ENCODE results near the gene FOXP4. TPM values are rescaled to one million over a fixed set of nuclear protein-coding genes. Genes with fewer than 3 reads are reported as not detected.

Gene FOXP4
- total RNA-seq, 1 donor from 2014 or later: 1.6 TPM

GRCh38 chr6:41505122-41506049 lies 40.8 kb upstream of the FOXP4 start:
- Histone ChIP-seq H3K27me3 (ENCODE audit: control insufficient read depth in 3 of 3, insufficient read depth in 3 of 3, low read length in 3 of 3) (peaks cover 32 to 58% (median 49%) of the 10 kb centered on the region in 3 donors), H3K27ac (ENCODE audit: low read depth, low read length) (peak overlapping the region; percentile 64), H3K9ac (ENCODE audit: low read depth in 1 of 3, low read length in 3 of 3) (peak overlapping the region; percentile 6 to 34 (median 17)), H3K4me3 (ENCODE audit: low read length in 3 of 3) (peak overlapping the region; percentile 49 to 56 (median 52)), H3K36me3 (ENCODE audit: control insufficient read depth in 3 of 3, insufficient read depth in 3 of 3, low read length in 3 of 3) (no peaks in the 10 kb centered on the region), H3K9me3 (ENCODE audit: control insufficient read depth in 3 of 3, low read length in 3 of 3) (no peaks in the 10 kb centered on the region), H3K4me1 (ENCODE audit: control insufficient read depth in 3 of 3, insufficient read depth in 3 of 3, low read length in 3 of 3) (peaks cover 13 to 18% (median 16%) of the 10 kb centered on the region in 3 donors)

GRCh38 chr6:41508479-41508878 lies 37.7 kb upstream of the FOXP4 start:
- Histone ChIP-seq H3K4me1 (ENCODE audit: control insufficient read depth in 3 of 3, insufficient read depth in 3 of 3, low read length in 3 of 3) (peaks cover 13 to 16% (median 15%) of the 10 kb centered on the region in 3 donors), H3K9ac (ENCODE audit: low read depth in 1 of 3, low read length in 3 of 3) (no peak overlapping the region), H3K4me3 (ENCODE audit: low read length in 3 of 3) (no peak overlapping the region), H3K27me3 (ENCODE audit: control insufficient read depth in 3 of 3, insufficient read depth in 3 of 3, low read length in 3 of 3) (peaks cover 34 to 54% (median 49%) of the 10 kb centered on the region in 3 donors), H3K27ac (ENCODE audit: low read depth, low read length) (no peak overlapping the region), H3K9me3 (ENCODE audit: control insufficient read depth in 3 of 3, low read length in 3 of 3) (no peaks in the 10 kb centered on the region), H3K36me3 (ENCODE audit: control insufficient read depth in 3 of 3, insufficient read depth in 3 of 3, low read length in 3 of 3) (no peaks in the 10 kb centered on the region)

GRCh38 chr6:41509580-41509979 lies 36.6 kb upstream of the FOXP4 start:
- H3K4me1 ChIP-seq (ENCODE audit: control insufficient read depth in 3 of 3, insufficient read depth in 3 of 3, low read length in 3 of 3): peaks cover 8 to 10% (median 9%) of the 10 kb centered on the region in 3 donors
- H3K4me3 ChIP-seq (ENCODE audit: low read length in 3 of 3): no peak overlapping the region
- no peaks in the 10 kb centered on the region for H3K9me3 ChIP-seq (ENCODE audit: control insufficient read depth in 3 of 3, low read length in 3 of 3)
- no peaks in the 10 kb centered on the region for H3K36me3 ChIP-seq (ENCODE audit: control insufficient read depth in 3 of 3, insufficient read depth in 3 of 3, low read length in 3 of 3)
- H3K9ac ChIP-seq (ENCODE audit: low read depth in 1 of 3, low read length in 3 of 3): no peak overlapping the region
- H3K27ac ChIP-seq (ENCODE audit: low read depth, low read length): no peak overlapping the region
- H3K27me3 ChIP-seq (ENCODE audit: control insufficient read depth in 3 of 3, insufficient read depth in 3 of 3, low read length in 3 of 3): peaks cover 31 to 50% (median 44%) of the 10 kb centered on the region in 3 donors

GRCh38 chr6:41511443-41512060 lies 34.6 kb upstream of the FOXP4 start:
- no peaks in the 10 kb centered on the region for H3K36me3 ChIP-seq (ENCODE audit: control insufficient read depth in 3 of 3, insufficient read depth in 3 of 3, low read length in 3 of 3)
- no peaks in the 10 kb centered on the region for H3K9me3 ChIP-seq (ENCODE audit: control insufficient read depth in 3 of 3, low read length in 3 of 3)
- peaks cover 25 to 34% (median 29%) of the 10 kb centered on the region in 3 donors for H3K27me3 ChIP-seq (ENCODE audit: control insufficient read depth in 3 of 3, insufficient read depth in 3 of 3, low read length in 3 of 3)
- H3K4me1 ChIP-seq (ENCODE audit: control insufficient read depth in 3 of 3, insufficient read depth in 3 of 3, low read length in 3 of 3): no peaks in the 10 kb centered on the region
- H3K27ac ChIP-seq (ENCODE audit: low read depth, low read length): no peak overlapping the region
- H3K4me3 ChIP-seq (ENCODE audit: low read length in 3 of 3): no peak overlapping the region
- H3K9ac ChIP-seq (ENCODE audit: low read depth in 1 of 3, low read length in 3 of 3): no peak overlapping the region

- Histone ChIP-seq H3K27me3 (ENCODE audit: control insufficient read depth in 3 of 3, insufficient read depth in 3 of 3, low read length in 3 of 3) (peaks cover 23 to 31% (median 25%) of the 10 kb centered on the region in 3 donors), H3K27ac (ENCODE audit: low read depth, low read length) (no peak overlapping the region), H3K4me3 (ENCODE audit: low read length in 3 of 3) (no peak overlapping the region), H3K4me1 (ENCODE audit: control insufficient read depth in 3 of 3, insufficient read depth in 3 of 3, low read length in 3 of 3) (no peaks in the 10 kb centered on the region), H3K9ac (ENCODE audit: low read depth in 1 of 3, low read length in 3 of 3) (no peak overlapping the region), H3K36me3 (ENCODE audit: control insufficient read depth in 3 of 3, insufficient read depth in 3 of 3, low read length in 3 of 3) (no peaks in the 10 kb centered on the region), H3K9me3 (ENCODE audit: control insufficient read depth in 3 of 3, low read length in 3 of 3) (no peaks in the 10 kb centered on the region)
These were observed 34.0 kb upstream of the FOXP4 start for GRCh38 chr6:41512146-41512701.

- Histone ChIP-seq H3K27ac (ENCODE audit: low read depth, low read length) (no peak overlapping the region), H3K9me3 (ENCODE audit: control insufficient read depth in 3 of 3, low read length in 3 of 3) (no peaks in the 10 kb centered on the region), H3K4me3 (ENCODE audit: low read length in 3 of 3) (no peak overlapping the region), H3K27me3 (ENCODE audit: control insufficient read depth in 3 of 3, insufficient read depth in 3 of 3, low read length in 3 of 3) (peaks cover 0 to 8% (median 0%) of the 10 kb centered on the region in 3 donors), H3K4me1 (ENCODE audit: control insufficient read depth in 3 of 3, insufficient read depth in 3 of 3, low read length in 3 of 3) (no peaks in the 10 kb centered on the region), H3K9ac (ENCODE audit: low read depth in 1 of 3, low read length in 3 of 3) (no peak overlapping the region), H3K36me3 (ENCODE audit: control insufficient read depth in 3 of 3, insufficient read depth in 3 of 3, low read length in 3 of 3) (no peaks in the 10 kb centered on the region)
These were observed 30.2 kb upstream of the FOXP4 start for GRCh38 chr6:41515995-41516394.

- Histone ChIP-seq H3K27me3 (ENCODE audit: control insufficient read depth in 3 of 3, insufficient read depth in 3 of 3, low read length in 3 of 3) (peaks cover 7 to 22% (median 14%) of the 10 kb centered on the region in 3 donors), H3K4me3 (ENCODE audit: low read length in 3 of 3) (no peak overlapping the region), H3K9me3 (ENCODE audit: control insufficient read depth in 3 of 3, low read length in 3 of 3) (no peaks in the 10 kb centered on the region), H3K4me1 (ENCODE audit: control insufficient read depth in 3 of 3, insufficient read depth in 3 of 3, low read length in 3 of 3) (no peaks in the 10 kb centered on the region), H3K36me3 (ENCODE audit: control insufficient read depth in 3 of 3, insufficient read depth in 3 of 3, low read length in 3 of 3) (no peaks in the 10 kb centered on the region), H3K27ac (ENCODE audit: low read depth, low read length) (no peak overlapping the region), H3K9ac (ENCODE audit: low read depth in 1 of 3, low read length in 3 of 3) (no peak overlapping the region)
These were observed 28.1 kb upstream of the FOXP4 start for GRCh38 chr6:41518118-41518517.

GRCh38 chr6:41519305-41519744 lies 26.9 kb upstream of the FOXP4 start:
- no peaks in the 10 kb centered on the region for H3K9me3 ChIP-seq (ENCODE audit: control insufficient read depth in 3 of 3, low read length in 3 of 3)
- H3K36me3 ChIP-seq (ENCODE audit: control insufficient read depth in 3 of 3, insufficient read depth in 3 of 3, low read length in 3 of 3): no peaks in the 10 kb centered on the region
- peaks cover 14 to 30% (median 21%) of the 10 kb centered on the region in 3 donors for H3K27me3 ChIP-seq (ENCODE audit: control insufficient read depth in 3 of 3, insufficient read depth in 3 of 3, low read length in 3 of 3)
- H3K27ac ChIP-seq (ENCODE audit: low read depth, low read length): no peak overlapping the region
- no peak overlapping the region for H3K4me3 ChIP-seq (ENCODE audit: low read length in 3 of 3)
- H3K4me1 ChIP-seq (ENCODE audit: control insufficient read depth in 3 of 3, insufficient read depth in 3 of 3, low read length in 3 of 3): no peaks in the 10 kb centered on the region
- no peak overlapping the region for H3K9ac ChIP-seq (ENCODE audit: low read depth in 1 of 3, low read length in 3 of 3)

- peaks cover 14 to 30% (median 21%) of the 10 kb centered on the region in 3 donors for H3K27me3 ChIP-seq (ENCODE audit: control insufficient read depth in 3 of 3, insufficient read depth in 3 of 3, low read length in 3 of 3)
- no peak overlapping the region for H3K4me3 ChIP-seq (ENCODE audit: low read length in 3 of 3)
- no peak overlapping the region for H3K27ac ChIP-seq (ENCODE audit: low read depth, low read length)
- H3K36me3 ChIP-seq (ENCODE audit: control insufficient read depth in 3 of 3, insufficient read depth in 3 of 3, low read length in 3 of 3): no peaks in the 10 kb centered on the region
- no peaks in the 10 kb centered on the region for H3K4me1 ChIP-seq (ENCODE audit: control insufficient read depth in 3 of 3, insufficient read depth in 3 of 3, low read length in 3 of 3)
- H3K9me3 ChIP-seq (ENCODE audit: control insufficient read depth in 3 of 3, low read length in 3 of 3): no peaks in the 10 kb centered on the region
- H3K9ac ChIP-seq (ENCODE audit: low read depth in 1 of 3, low read length in 3 of 3): no peak overlapping the region
These were observed 26.2 kb upstream of the FOXP4 start for GRCh38 chr6:41519745-41520699.

Data from skeletal muscle tissue (tissue), 4 donors.